RCC 7860 (cell line): ENCODE data around the gene ASB6.

ENCODE experiments used
- DNase-seq: peaks from one replicate; pipeline ENCODE4 v3.0.0-alpha.2; 2015; ENCODE audit warnings: low spot score
- FAIRE-seq: peaks from 2 replicates; lab custom pipeline; 2012; peaks lifted over from hg19 to GRCh38; lab: Jason Lieb, UNC

ASB6 gene, protein sequence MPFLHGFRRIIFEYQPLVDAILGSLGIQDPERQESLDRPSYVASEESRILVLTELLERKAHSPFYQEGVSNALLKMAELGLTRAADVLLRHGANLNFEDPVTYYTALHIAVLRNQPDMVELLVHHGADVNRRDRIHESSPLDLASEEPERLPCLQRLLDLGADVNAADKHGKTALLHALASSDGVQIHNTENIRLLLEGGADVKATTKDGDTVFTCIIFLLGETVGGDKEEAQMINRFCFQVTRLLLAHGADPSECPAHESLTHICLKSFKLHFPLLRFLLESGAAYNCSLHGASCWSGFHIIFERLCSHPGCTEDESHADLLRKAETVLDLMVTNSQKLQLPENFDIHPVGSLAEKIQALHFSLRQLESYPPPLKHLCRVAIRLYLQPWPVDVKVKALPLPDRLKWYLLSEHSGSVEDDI

DNA sequence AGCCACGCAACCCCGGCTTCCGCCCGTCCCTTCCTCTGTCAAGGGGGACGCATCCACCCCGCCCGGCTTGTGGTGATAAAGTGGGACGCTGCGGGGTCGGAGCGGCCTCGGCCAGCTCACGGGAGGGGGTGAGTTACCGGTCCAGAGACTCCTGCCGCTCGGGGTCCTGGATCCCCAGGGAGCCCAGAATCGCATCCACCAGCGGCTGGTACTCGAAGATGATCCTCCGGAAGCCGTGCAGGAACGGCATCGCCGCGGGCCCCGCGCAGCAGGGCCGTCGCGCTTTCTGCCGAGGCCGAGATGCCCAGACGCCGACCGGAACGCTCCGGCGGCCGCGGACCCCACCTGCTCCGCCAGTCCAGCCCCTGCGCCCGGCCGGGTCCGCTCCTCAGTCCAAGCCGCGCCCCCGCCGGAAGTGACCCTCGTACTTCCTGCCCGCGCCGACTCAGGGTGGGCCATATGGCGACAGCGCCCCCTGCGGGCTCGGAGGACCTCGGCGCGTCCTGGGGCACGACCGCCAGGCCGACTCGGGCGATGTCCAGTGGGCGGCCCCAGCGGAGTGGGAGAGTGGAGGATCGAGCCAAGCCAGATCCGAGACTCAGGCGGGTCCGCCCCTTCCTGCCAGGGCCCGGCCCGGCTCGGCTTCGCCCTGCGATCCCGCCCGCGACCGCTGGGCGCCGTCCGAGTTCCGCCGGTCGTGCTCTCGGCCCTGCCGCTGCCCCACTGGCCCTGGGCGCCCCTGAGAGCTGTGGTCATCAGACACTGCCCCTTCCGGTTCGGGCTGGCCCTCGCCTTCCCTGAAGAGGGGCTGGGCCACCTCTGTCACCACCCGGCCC lies at the start of gene ASB6:
Gene ASB6 (minus strand): TSS at position 402 of the 836 bp plus-strand sequence. CDS start 152 bp downstream, at position 250.
- FAIRE-seq: peak; percentile 71
- peak; percentile 92 for DNase-seq

DNA sequence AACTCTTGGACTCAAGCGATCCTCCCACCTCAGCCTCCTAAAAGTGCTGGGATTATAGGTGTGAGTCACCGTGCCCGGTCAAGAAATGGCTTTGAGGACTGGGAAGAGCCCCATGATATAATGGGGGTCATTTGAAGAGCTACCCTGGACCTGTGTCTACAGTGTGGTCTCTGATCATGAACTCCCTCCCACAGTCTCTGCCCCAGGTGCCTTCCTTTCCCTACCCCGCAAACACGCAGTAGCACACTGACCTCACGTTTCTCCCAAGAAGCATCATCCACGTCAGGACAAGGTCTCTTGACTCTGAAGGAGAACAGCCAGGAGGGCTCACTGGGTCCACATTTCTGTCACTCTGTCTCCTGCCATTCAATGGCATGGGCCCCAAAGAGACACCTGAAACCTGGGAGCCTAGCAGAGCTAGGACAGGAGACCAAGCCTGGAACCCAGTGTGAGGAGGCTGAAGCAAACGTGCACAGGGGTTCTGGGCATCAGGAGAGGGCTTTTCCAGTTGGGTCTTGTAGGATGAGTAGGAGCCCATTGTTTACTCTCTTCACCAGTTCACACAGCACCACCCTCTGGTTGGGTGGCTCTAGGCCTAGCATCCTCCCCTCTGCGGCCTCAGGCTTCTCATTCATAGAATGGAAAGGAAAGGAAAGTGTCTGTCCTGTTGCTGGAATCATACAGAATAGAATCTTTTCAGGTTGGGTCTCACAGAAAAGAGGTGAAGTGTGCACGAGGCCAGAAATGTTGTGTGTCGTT lies 46.5 kb upstream of the ASB6 start:
- DNase-seq (no peak), FAIRE-seq (no peak)

DNA sequence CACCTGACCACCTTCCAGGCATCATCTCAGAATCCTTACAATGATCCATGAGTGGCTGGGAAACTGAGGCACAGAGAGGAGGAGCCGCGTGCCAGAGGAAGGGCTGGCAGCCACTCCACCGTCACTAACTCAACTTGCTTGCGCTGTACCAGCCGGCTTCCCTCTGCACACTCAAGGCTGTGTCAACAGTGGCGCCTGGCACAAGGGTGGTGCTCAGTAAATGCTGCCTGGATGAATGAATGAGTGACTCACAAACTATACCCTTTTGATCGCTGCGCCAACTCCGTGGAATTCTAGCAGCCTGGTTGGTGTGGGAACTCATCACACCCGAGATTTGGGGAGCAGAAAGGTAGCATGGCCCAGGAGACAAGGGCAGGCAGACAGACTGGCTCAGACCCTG lies 45.4 kb upstream of the ASB6 start:
- FAIRE-seq: no peak

DNA sequence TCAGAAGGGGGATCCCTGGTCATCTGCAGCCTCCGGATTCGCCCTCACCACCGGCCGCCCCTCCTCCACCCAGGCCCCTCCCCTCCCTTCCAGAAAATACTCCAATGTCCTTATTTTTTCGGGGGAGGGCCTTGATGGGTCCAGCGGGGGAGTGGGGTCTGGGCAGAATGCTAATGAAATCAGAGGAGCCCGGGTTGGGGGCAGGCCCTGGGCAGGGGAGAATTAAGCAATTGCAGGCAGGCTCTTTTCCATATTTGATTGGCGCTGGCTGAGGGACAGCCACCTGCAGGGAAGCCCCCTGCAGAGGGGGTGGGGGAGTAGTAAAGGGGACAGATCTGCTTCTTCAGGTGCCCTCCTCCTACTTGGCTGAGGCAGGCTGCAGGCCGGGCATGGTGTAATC lies 44.8 kb upstream of the ASB6 start:
- DNase-seq (no peak), FAIRE-seq (no peak)

More for the DNA sequence above, 45.4 kb upstream of the ASB6 start:
- DNase-seq: peak; percentile 43

DNA sequence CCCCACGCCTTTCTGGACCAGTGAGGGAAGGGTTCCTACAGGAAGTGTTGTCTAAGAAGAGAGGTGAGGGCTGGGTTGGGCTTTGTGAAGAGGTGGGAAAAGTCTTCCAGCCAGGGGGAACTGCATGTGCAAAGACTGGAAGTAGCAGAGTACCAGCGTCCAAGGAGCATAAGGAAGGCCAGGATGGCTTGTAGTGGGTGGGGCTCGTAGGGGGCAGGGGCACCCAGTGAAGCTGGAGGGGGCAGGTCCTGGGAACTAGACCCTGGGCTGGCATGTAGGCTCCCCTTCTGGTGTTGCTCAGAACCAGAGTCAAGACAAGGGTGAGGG lies 43.9 kb upstream of the ASB6 start:
- no peak for FAIRE-seq
- no peak for DNase-seq

DNA sequence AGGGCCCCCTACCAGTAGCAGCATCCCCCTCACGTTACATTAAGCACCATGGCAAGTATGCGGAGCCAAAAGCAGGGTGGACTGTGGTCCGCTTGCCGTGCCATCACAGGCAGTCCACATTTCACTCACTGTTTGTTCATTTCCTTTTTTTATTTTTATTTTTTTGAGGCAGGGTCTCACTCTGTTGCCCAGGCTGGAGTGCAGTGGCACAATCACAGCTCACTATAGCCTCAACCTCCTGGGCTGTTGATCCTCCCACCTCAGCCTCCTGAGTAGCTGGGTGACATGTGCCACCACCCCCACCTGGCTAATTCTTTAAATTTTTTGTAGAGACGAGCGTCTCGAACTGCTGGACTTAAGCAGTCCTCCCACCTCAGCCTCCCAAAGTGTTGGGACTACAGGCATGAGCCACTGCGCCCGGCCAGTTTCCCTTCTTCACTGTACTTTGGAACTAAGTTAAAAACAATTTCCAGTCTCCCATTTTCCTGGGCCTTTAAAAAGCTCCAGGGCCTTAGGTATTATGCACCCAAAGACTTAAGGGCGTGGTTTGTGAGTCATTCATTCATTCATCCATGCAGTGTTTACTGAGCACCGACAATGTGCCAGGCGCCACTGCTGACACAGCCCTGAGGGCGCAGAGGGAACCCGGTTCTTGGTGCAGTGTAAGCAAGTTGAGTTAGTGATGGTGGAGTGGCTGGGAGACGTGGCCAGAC lies 43.4 kb upstream of the ASB6 start:
- FAIRE-seq (peak; percentile 79), DNase-seq (peak; percentile 74)

DNA sequence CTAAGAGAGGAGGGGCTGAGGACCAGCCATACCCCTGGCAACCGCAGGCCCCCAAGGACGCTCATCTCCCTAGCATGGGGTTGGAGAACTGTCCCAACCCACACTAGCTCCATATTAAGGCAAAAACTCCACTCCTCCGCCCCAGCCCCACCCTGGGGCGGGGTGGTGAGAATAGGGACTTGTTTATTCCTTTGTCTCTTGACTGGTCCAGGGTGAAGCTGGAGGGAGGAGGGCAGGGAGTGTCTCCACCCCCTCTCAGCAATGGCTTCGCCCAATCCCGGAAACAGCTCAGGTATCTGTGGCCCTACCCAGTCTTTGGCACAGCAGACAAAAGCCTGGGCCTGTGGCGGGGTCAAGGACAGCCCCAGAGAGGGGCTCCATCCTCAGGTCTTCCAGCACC lies 40.4 kb upstream of the ASB6 start:
- DNase-seq (no peak), FAIRE-seq (no peak)

DNA sequence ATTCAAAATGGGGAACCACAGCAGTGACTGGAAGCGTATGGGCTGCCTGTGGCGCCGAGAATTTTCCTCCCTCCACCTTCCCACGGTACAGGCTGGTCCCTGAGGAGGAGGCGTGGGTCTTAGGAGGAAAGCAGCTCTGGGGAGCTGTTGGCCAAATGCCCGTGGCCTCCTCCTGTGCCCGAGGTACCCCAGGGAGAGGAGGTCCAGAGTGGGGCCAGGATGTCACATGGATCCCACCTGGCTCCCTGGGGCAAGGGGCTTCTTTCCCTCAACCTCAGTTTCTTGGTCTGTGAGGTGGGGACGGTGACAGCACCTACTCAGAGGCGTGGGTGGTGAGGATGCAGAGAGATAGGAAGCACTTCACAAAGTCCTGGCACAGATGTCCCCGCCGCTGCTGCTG lies 40.0 kb upstream of the ASB6 start:
- DNase-seq (no peak), FAIRE-seq (no peak)

DNA sequence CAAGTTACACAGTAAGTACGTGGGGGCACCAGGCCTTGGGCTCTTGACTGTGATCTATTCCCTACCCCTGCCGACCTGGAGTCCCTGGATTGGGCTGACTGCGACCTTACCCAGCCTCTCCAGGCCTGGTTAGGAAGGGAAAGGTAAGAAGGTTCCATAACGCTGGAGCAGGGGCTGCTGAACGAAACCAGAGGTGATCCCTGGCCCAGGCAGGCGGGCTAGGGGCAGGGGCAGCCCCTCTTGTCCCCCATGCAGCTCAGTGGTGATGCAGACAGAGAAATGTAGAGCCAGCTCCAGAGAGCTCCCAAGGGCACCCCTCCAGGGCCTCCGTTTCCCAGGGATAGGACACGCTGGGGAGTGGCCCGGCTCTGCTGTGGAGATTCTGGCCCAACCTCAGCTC lies 37.6 kb upstream of the ASB6 start:
- FAIRE-seq (no peak), DNase-seq (no peak)

DNA sequence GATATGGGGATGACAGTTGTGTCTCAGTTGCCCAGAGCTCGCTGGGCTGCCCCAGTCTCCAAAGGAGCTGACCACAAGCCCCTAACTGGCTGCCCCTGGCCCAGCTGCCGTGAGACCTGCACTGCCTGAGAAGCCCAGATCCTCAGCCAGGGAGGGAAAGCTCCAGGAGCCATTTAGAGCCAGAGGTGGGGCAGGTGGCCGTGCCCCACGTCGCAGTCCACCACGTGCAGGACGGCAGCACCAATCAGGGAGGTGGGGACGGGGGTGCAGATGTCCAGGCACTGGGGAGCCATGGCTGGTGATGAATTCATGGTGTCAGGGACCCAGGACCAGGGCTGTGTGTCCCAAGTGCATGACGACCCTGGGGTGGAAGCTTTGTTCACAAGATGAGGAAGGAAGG lies 36.9 kb upstream of the ASB6 start:
- FAIRE-seq (no peak), DNase-seq (no peak)

DNA sequence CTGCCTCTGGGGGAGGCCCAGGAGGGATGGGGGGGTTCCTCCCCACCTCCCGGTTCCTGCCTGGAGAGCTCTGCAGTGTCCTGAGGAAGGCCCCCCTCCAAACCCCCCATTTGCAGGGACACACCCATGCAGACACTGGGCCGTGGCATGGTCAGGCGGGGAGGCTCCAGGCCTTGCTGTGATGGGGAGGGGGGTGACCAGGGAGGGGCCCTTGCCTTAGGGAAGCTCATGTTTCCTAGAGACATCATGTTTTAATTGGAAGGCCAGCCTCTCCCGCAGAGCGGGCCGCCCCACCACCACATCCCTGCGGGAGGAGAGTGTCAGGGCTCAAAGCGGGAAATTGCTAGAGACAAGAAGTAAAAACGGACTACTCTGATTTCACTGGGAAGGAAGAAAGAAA lies 35.5 kb upstream of the ASB6 start:
- DNase-seq: no peak

DNA sequence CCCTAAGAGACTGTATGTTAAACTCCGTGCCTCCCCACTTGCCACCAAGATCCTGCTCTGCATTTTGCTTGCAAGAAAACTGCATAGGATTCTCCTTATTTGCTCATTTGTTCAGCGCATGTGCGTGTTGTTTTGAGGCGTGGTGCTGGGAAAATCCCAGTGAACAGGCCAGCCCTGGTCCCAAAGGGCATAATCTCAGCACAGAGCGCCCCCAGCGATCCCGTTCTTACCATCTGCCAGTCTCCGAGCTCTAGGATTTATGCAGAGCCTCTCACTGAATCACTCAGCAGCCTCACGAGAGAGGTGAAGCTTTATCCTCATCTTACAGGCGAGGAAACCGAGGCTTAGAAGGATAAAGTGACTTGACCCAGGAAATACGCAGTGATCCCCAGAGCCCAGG lies 35.0 kb upstream of the ASB6 start:
- DNase-seq (no peak), FAIRE-seq (no peak)

More for the DNA sequence above, 35.5 kb upstream of the ASB6 start:
- FAIRE-seq: no peak

DNA sequence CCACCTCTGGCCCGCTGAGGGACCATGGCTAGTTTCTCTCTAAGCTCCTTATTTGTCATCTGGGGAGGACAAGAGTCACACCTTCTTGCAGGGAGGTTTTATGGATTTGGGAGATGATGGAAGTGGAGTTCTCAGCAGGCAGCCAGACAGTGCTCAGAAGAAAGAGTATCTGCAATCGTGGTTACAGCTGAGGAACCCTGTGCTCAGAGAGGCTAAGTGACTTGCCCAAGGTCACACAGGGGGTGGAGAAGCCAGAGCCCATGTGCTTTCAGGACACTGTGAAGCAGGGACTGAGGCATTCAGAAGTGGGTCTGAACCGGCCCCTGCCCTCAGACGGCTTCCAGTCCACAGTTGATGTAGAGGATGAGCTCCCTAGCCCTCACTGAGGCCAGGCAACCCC lies 34.3 kb upstream of the ASB6 start:
- no peak for DNase-seq
- no peak for FAIRE-seq

DNA sequence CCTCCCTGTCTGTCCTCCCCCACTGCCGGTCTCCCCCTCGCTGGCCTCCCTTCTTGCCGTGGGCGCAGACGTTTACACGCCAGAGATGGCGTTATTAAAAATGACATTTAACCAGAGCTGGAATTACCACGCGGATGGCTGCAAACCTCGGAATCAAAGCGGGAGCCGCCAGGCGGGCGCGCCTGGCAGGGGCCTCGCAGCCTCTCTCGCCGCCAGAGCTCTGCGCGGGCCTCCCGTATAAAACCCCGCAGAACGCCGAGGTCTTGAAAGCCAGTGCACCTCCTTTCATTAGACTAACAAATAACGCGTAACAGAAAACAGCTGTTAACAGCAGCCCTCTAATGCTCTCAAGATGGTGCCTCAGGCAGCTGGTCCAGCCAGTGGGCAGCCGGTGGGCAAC lies 33.7 kb upstream of the ASB6 start:
- FAIRE-seq (no peak), DNase-seq (no peak)

DNA sequence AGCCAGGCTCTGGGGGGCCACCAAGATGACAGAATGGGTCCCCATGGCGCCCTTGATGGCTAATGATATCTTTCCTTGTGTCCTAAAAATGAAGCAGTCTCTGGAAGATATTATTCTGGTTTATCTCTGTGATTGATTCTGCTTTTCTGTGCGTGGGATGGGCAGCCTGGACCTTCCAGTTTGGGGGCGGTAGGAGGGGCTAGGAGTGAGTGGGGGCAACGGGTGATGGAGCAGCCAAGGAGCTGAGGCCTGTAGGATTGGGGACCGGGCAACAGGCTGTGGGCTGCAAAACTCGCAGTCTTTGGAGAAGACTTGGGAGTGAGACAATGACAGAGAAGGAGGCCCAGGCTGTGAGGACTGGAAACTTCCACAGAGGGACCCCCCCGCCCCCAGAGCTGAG lies 32.3 kb upstream of the ASB6 start:
- FAIRE-seq: no peak

DNA sequence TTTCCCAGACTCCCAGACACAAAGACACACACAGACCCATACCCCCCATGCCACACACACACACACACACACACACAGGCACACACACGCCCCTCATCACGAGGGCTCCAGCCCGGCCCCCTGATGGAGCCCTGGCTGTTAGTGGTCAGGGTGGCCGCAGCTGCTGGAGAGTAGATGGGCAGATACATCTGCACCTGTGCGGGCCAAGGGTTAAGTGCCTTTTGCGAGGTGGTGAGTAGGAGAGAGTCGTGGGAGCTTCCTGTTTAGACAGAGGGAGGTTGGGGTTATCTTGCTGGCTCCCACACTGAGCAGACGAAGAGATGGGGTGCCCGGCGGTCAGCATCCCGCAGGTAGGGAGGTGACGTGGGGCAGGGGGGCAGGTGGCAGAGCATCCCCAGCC lies 31.7 kb upstream of the ASB6 start:
- FAIRE-seq (no peak), DNase-seq (no peak)

More for the DNA sequence above, 32.3 kb upstream of the ASB6 start:
- DNase-seq: no peak

DNA sequence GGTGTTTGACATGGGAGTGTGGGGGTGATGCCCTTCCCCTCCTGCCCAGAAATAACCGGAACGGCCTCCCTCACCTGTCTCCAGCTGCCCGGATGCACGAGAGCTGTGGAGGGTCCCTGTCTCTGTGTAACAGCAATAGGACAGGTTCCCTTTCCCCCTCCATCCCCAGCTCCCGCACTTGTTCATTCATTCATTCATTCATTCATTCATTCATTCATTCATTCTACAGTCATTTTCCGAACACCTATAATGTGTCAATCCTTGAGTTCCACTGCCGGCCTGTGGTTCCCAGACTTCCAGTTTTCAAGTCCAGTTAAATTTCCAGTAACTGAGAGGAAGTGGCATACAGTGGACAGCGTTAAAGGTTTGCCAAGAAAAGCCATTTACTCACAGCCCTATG lies 30.8 kb upstream of the ASB6 start:
- FAIRE-seq (no peak), DNase-seq (no peak)

DNA sequence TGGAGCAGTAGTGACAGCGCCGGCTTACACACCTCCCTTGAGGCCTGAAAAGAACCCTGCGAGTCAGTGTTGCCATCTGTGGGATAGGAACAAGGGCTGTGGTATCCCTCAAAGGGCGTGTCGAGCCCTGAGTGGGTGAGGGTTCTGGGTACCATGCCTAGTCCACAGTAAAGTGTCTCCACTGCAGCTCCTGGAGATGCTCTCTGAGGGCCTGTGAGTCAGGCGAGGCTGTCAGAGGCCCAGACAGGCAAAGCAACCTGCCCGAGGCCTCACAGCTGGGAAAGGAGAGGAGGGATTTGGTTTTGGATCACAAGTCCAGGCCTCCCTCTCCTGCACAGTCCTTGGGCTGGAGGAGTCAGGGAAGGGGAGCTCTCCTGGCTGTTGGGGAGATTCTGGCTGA lies 29.6 kb upstream of the ASB6 start:
- FAIRE-seq (no peak), DNase-seq (no peak)

DNA sequence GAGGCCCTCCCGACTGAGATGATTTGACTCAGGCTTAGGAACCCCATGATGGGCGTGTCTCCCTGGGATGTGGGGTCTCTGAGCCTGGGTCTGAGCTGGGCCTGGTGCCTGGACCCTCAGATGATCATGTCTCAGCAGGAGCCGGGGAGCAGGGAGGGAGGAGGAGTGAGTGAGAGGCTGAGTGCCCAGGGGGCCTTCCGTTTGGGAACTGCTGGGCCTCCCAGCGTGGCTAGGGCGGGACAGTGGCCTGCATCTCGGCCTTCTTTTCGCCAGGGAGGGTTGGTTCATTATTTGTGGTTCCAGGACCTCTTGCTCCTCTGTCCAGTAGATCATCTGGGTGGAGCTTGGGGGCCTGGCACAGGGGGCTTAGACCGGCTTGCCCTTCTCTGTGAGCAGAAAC lies 29.1 kb upstream of the ASB6 start:
- FAIRE-seq: no peak

DNA sequence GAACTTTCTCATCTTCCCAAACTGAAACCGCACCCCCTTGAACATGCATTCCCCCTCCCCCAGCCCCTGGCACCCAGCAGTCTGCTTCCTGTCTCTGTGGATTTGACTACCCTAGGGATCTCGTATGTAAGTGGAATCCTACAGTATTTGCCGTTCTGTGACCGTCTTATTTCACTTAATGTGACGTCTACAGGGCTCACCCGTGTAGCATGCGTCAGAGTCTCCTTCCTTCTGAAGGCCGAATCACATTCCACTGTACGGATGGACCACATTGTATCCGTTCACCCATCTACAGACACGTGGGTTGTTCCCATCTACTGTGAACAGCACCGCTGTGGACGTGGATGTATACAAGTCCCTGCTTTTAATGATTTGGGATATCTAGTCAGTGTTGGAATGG lies 28.0 kb upstream of the ASB6 start:
- FAIRE-seq: no peak
- no peak for DNase-seq

More for the DNA sequence above, 29.1 kb upstream of the ASB6 start:
- no peak for DNase-seq
